Stimulated activated CD8-positive, alpha-beta memory T cell treated with anti-CD3 and anti-CD28 coated beads, Interleukin-4, amount 100 ng/mL, for 48 hours (primary cell): ENCODE results near the gene ABCC3.

Experiments
- DNase-seq: peaks from one replicate; pipeline ENCODE4 v3.0.0-alpha.2; 2020

ABCC3 gene, protein sequence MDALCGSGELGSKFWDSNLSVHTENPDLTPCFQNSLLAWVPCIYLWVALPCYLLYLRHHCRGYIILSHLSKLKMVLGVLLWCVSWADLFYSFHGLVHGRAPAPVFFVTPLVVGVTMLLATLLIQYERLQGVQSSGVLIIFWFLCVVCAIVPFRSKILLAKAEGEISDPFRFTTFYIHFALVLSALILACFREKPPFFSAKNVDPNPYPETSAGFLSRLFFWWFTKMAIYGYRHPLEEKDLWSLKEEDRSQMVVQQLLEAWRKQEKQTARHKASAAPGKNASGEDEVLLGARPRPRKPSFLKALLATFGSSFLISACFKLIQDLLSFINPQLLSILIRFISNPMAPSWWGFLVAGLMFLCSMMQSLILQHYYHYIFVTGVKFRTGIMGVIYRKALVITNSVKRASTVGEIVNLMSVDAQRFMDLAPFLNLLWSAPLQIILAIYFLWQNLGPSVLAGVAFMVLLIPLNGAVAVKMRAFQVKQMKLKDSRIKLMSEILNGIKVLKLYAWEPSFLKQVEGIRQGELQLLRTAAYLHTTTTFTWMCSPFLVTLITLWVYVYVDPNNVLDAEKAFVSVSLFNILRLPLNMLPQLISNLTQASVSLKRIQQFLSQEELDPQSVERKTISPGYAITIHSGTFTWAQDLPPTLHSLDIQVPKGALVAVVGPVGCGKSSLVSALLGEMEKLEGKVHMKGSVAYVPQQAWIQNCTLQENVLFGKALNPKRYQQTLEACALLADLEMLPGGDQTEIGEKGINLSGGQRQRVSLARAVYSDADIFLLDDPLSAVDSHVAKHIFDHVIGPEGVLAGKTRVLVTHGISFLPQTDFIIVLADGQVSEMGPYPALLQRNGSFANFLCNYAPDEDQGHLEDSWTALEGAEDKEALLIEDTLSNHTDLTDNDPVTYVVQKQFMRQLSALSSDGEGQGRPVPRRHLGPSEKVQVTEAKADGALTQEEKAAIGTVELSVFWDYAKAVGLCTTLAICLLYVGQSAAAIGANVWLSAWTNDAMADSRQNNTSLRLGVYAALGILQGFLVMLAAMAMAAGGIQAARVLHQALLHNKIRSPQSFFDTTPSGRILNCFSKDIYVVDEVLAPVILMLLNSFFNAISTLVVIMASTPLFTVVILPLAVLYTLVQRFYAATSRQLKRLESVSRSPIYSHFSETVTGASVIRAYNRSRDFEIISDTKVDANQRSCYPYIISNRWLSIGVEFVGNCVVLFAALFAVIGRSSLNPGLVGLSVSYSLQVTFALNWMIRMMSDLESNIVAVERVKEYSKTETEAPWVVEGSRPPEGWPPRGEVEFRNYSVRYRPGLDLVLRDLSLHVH (N-terminal part only)

GRCh38 chr17:50634224-50634914, at the start of gene ABCC3:
TSS of gene ABCC3 (plus strand) at chr17:50634881. CDS start at chr17:50634937, 56 bp downstream.
- no peak for DNase-seq

- DNase-seq, result no peak
Observed at GRCh38 chr17:50585346-50585745, 49.3 kb upstream of the ABCC3 start.

DNA sequence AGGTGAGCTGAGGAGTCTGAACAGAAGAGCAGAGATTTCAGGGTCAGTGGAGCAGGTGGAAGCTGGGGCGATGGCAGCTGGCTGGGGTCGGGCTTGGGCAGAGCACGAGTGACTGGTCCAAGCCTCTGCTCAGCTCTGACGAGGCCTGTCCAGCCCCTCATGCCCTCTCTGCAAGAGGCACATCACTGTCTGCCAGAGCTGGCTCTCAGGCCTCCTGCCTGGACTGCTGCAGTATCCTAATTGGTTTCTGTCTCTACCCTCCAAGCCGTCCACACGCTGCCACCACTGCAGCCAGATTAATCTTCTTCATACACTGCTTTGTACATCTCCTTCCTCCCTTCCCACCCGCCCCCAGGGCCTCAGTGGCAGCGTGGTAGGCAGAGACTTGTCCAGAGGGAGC, 48.8 kb upstream of the ABCC3 start:
- no peak for DNase-seq

DNA sequence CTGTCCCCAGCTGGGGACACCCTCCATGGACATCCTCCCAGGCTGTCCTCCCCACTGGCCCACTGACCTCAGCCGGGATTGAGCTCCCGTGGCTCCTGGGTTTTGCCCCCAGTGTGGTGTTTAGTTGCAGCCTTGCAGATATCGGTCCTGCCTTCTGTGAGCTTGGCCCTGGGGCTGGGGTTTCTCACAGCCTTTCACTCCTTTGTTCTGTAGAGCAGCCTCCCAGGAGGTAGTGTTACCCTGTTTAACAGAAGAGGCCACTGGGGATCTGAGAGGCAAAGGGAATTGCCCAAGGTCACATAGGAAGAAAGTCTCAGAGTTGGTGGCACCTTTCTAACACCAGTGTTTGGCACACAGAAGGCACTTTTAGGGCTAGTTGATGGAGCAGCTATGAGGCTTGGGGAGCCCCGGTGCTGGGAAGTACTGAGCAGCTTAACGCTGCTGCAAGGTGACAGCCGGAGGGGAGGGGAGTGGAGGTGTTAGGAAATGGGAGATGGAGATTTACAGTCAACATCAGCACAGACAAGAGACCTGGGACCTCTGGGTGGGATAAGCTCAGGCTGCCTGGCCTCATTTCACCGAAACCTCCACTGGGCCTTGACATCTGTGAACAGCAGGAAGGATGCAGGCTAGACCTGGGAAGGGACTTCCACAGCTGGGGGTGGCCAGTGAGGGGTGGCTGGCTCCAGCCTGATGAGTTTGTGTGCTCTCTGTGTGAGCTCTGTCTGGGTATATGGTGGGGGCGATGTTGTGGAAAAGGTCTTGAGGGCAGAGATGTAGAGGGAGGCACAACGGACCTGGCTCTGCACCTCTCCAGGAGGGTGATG, 48.0 kb upstream of the ABCC3 start:
- no peak for DNase-seq

GRCh38 chr17:50587571-50587970, 47.1 kb upstream of the ABCC3 start:
- no peak for DNase-seq

DNA sequence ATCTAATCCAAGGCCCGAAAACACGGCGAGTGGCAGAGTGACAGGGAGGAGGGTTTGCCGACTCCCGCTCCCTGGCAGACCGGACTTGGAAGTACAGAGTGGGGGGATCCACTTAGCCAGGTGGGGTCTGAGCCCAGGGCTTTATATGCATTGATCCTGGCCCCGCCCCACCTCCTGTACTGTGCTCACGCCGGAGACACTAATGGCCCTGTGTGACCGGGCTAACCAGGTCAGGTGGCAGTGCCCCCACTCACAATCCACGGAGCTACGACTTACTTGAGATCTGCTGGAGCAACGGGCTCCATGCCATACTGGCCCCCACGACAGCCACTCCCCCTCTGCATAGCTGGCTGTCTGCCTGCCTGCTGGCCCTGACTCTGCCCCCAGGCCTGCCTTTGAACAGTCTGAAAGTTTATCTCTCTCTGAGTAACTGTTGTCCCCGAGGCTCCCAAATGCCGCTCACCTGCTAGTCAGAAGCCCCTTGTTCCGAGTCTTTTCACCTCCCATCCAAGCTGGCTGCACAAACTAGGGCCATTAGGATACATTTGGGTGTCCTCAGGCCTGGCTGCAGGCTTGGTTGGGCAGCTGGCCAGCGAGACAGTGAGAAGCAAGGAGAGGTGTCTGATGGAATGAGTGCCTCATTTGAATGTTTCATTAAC, 46.2 kb upstream of the ABCC3 start:
- DNase-seq, result no peak

- DNase-seq, result no peak
Observed at GRCh38 chr17:50589095-50589705, 45.5 kb upstream of the ABCC3 start.

- no peak for DNase-seq
Observed at GRCh38 chr17:50590946-50591737, 43.5 kb upstream of the ABCC3 start.

DNA sequence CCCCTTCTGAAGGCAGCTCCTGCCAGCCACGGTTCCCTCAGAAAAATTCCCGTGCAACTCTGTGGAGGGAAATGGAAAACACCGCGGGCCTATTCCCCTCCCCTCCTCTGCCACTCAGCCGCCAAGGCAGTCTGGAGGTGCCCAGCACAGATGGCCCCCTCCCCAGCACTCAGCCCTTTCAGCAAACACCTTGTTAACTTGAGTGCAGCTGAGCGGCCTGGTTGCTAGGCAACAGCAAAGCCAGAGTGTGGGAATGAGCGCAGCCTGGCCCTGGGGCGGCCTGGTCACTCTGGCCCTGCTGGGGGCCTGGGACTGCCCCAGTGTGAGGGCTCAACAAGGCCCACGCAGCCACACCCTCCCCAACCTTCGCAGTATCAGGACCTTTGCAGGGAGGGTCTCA, 41.4 kb upstream of the ABCC3 start:
- no peak for DNase-seq

- no peak for DNase-seq
Observed at GRCh38 chr17:50594128-50594823, 40.4 kb upstream of the ABCC3 start.

- DNase-seq, result no peak
Observed at GRCh38 chr17:50594892-50595291, 39.8 kb upstream of the ABCC3 start.

- DNase-seq, result no peak
Observed at GRCh38 chr17:50596191-50597037, 38.3 kb upstream of the ABCC3 start.

DNA sequence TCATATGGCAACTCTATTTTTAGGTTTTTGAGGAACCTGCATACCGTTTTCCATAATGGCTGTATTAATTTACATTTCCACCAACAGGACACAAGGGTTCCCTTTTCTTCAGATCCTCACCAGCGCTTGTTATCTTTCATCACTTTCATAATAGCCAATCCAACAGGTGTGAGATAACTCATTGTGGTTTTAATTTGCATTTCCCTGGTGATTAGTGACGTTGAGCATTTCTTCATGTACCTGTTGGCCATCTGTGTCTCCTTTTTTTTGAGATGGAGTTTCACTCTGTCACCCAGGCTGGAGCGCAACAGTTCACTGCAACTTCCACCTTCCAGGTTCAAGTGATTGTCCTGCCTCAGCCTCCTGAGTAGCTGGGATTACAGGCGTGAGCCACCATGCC, 36.2 kb upstream of the ABCC3 start:
- no peak for DNase-seq

DNA sequence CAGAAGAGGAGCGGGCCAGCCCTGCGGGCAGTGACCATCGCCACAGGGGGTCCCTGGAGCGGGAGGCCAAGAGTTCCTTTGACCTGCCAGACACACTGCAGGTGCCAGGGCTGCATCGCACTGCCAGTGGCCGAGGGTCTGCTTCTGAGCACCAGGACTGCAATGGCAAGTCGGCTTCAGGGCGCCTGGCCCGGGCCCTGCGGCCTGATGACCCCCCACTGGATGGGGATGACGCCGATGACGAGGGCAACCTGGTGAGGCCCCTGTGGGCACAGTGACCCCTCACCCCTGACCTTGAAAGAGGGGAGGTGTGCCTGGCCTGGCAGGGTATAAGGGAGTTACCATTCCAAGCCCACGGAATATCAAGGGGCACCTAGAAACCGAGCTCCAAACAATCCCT, 35.1 kb upstream of the ABCC3 start:
- no peak for DNase-seq

- no peak for DNase-seq
Observed at GRCh38 chr17:50601823-50602375, 32.8 kb upstream of the ABCC3 start.

DNA sequence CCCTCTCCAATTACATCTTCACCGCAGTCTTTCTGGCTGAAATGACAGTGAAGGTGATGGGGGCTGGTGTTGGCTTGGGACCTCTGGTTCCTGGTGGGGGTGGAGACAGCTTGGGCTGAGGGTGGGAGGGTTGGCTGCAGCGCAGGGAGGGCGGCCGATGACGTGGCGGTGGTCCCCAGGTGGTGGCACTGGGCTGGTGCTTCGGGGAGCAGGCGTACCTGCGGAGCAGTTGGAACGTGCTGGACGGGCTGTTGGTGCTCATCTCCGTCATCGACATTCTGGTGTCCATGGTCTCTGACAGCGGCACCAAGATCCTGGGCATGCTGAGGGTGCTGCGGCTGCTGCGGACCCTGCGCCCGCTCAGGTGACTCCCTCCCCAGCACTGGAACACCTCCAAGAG, 31.8 kb upstream of the ABCC3 start:
- no peak for DNase-seq

DNA sequence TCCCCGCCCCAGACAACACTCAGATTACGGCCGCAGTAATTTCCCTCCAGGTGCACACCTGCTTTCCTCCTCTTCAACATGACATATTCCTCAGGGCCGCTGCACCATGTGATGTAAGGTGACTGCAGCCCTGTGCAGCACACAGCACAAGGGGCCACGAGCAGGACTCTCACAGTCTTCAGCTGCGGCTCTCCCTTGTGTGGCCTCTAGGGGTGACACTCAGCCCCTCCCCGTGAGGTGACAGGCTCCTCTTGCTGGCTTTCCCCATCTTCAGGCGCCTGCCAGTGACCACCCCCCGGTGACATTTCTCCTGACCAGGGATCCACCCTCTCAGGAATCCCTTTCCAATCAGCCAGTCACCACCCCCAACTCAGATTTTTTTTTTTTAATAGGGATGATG, 31.3 kb upstream of the ABCC3 start:
- DNase-seq, result no peak

GRCh38 chr17:50604513-50604912, 30.2 kb upstream of the ABCC3 start:
- no peak for DNase-seq
